Esophagus mucosa (tissue), 1 donor: ENCODE results near the gene RASGEF1C. TPM values are rescaled to one million over a fixed set of nuclear protein-coding genes. Genes with fewer than 3 reads are reported as not detected.
A peak's percentile ranks its signal among the peaks of the same experiment; 100 is the strongest.

Source experiments
- ATAC-seq: fragments of 200-7000 bp; cut with Tn5 transposase; one replicate; pipeline ENCODE4 v1.9.1; 2020
- total RNA-seq: library from RNA; stranded (reverse); gene quantifications from one replicate; pipeline ENCODE4 v1.2.4, GENCODE V29; 2023
- donor health status: DM: yes; HTN: yes; CAD: no.

The RASGEF1C gene
- total RNA-seq, 1 donor from 2014 or later = not detected

DNA sequence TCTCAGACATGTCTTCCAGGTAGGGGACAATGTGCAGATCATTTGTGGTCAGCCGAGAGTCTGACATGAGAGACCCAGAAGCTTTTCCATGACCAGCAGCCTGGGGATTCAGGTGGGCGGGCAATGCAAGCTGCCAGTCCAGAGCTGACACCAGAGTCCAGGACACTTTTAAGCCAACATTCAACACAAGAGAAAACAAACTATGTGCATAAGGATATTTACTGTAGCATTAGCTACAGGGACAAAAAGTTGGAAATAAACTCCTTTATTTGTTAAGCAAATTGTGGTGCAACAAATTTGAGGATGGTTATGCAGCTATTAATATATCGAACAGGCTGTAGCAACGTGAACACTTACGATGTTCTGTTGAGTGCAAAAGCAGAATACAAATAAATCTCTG lies 127.5 kb downstream of the RASGEF1C start:
- no peak for ATAC-seq

DNA sequence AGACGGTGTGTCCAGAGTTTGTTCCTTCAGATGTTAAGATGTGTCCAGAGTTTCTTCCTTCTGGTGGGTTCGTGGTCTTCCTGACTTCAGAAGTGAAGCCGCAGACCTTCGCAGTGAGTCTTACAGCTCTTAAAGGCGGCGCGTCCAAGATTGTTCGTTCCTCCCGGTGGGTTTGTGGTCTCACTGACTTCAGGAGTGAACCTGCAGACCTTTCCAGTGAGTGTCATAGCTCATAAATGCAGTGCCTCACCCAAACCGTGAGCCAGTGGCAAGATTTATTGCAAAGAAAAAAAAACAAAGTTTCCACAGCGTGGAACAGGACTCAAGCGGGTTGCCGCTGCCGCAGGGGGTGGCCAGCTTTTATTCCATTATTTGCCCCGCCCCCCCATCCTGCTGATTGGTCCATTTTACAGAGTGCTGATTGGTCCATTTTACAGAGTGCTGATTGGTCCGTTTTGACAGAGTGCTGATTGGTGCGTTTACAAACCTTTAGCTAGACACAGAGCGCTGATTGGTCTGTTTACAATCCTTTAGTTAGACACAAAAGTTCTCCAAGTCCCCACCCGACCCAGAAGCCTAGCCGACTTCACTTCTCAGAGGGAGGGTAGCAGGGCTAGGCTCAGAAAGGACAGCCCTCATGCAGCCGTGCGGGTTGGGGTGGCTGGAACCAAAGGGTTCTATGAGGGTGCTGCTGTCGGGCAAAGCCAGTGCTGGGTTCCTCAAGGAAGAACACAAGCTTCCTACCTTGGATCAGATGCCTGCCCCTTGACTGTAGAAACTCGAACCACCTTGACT lies 128.3 kb downstream of the RASGEF1C start:
- ATAC-seq = no peak

DNA sequence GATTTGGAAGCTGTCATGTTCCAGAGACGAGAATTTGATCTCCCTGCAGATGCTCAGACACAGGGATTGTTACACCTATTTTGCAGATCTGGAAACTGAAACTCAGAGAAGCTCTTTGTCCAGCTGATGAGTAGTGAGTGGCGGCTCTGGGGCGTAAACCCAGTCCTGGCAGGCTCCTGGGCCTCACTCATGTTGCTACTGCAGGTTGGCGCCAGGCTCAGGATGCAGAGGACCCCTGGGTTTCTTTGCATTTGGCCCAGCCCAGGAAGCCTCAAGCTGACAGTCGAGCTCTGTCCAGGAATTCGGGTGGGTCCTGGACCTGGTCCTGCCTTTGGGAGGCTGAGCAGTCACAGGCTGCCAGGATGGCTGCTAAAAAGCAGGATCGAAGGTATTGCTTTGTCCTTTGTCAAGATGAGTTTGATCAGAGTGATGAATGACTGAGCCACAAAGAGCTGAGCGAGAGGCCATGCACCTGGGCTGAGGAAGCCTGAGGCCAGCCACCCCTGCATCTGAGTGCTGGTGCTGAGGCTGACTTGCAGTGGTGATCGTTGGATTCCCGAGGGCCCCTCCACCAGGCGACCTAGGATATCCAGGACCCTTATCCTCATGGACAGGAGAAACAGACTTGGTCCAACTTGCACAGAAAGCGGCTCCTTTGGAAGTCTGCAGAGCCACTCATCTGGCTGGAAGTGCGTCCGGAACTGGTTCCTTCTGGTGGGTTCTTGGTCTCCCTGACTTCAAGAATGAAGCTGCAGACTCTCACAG lies 129.1 kb downstream of the RASGEF1C start:
- ATAC-seq = no peak

DNA sequence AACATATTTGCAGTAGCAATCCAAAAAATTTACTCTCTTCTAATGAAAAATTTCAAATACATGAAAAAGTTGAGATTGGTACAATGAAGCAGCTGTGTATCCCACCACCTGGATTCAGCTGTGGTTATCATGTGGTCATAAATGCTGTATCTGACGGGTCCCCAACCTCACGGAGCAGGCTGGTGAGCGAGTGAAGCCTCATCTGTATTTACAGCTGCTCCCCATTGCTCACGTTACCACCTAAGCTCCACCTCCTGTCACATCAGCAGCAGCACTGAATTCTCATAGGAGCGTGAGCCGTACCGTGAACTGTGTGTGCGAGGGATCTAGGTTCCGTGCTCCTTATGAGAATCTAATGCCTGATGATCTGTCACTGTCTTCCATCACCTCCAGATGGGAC lies 130.7 kb downstream of the RASGEF1C start:
- no peak for ATAC-seq

DNA sequence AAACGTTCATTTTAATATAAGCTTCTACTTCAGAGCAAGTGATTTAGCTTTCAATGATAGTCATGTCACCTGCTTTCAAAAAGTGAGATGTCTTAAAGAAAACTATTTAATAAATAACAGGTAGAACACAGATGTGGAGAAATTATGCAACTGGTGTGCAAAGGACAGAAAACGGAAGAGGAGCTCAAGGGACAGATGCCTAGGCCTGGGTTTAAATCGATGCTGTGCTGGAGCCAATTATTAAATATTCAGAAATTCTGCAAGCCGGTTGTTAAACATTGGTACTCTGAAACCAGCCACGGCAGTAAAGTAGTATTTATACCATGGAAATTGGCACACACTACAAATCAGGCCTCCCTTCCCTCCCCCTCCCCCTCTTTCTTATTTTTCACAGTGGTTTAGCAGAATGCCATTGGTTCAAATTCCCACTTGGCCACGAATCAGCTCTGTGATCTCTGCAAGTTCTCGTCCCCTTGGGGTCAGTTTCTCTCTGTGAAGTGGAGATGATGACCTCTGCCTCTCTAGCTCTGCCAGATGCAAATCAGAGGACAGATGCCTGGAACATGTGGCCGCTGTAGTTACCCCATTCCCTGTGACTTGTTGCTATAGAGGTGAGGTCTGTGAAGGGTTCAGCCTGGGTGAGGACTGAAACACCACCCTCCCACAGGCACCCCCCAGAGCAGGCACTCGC lies 131.3 kb downstream of the RASGEF1C start:
- no peak for ATAC-seq

DNA sequence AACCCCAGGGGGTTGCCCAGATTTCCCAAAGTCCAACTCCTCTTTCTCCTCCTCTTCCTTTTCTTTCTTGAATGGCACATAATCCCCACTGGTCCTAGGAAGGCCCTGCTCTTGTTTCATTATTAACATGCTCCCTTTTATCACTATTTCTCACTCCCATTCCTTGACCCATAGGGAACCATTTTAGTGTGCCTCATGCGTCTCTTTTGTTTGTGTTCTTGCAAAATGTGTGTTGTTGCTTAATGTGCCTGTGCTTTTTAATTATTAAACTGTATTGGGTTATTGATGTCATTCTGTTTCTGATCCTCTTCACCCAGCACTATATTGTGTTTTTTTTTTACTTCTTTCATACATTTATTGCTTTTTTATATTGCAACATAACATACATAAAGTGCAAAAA lies 133.3 kb downstream of the RASGEF1C start:
- no peak for ATAC-seq

DNA sequence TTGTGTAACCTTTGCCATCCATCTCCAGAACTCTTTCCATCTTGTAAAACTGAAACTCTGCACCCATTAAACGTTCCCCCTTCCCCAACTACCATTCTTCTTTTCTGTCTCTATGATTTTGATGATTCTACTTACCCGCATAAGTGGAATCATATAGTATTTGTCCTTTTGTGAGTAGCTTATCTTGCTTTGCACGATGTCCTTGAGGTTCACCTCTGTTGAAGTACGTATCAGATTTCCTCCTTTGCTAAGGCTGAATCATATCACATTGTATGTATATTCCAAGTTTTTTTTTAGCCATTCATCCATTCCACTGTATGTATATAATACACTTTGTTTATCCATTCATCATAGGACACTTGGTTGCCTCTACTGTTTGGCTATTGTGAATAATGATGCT lies 134.5 kb downstream of the RASGEF1C start:
- ATAC-seq = no peak

DNA sequence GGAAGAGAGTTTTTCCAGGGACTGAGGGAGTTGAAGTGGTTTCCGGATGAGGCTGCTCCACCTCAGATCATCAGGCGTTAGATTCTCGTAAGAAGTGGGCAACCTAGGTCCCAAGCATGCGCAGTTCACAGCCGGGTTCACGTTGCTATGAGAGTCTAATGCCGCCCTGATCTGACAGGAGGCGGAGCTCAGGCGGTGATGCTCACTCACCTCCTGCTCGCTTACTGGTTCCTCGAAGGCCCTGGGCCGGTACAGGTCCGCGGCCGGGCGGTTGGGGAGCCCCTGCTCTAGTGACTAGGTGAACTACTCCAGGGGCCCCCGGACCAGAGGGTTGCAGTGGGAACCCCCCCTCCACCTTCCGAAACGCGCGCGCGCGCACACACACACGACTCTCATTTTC lies 136.5 kb downstream of the RASGEF1C start:
- no peak for ATAC-seq

DNA sequence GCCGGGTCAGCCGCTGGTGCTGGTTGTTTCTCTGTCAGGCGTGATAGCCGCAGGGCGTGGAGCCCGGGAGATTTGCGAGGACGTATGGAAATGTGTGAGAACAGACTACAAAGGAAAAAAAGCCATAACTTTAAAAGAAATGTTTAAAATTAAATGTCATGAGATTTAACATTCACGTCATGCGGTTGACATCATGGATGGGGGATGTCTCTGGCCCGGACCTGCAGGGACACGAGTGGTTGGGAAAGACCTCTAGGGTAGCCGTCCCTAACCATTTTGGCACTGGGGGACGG lies 136.8 kb downstream of the RASGEF1C start:
- ATAC-seq = no peak

DNA sequence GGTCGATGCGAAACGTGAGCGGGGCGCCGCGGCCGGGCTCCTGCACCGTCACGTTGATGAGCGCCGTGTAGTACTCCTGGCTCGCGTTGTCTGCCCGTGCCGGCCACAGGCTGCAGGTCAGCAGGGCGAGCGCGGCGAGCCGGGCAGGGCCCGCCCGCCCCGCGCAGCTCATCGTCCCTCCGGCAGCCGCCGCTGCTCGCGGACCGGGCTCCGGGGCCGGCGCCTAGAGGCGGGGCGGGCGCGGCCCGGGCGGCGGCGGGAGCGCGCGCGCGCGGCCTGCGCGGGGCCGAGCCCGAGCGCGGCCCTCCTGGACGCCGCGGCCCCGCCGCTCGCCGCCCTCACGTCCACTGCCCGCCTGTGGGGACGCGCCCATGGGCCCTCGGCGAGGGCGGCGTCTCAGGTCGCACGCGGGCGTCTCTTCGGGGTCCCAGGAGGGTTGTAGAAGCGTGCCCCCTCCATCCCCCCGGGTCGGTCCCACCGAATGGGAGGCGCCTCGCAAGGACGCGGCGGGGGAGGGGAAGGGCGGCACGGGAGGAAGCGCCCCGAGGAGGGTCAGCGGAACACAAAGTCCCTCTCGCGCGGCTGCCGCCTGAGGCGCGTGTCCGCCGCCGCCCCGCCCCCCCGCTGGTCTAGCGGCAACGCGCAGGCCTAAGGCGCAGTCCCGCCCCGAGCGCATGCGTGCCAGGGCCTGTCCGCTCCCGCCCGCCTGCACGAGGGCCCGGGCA lies 137.3 kb downstream of the RASGEF1C start, which contains the start of gene RNF130:
TSS of gene RNF130 (minus strand) at position 229 of the 725 bp plus-strand sequence. CDS start at position 172, 57 bp downstream.
- ATAC-seq = peak; percentile 94

DNA sequence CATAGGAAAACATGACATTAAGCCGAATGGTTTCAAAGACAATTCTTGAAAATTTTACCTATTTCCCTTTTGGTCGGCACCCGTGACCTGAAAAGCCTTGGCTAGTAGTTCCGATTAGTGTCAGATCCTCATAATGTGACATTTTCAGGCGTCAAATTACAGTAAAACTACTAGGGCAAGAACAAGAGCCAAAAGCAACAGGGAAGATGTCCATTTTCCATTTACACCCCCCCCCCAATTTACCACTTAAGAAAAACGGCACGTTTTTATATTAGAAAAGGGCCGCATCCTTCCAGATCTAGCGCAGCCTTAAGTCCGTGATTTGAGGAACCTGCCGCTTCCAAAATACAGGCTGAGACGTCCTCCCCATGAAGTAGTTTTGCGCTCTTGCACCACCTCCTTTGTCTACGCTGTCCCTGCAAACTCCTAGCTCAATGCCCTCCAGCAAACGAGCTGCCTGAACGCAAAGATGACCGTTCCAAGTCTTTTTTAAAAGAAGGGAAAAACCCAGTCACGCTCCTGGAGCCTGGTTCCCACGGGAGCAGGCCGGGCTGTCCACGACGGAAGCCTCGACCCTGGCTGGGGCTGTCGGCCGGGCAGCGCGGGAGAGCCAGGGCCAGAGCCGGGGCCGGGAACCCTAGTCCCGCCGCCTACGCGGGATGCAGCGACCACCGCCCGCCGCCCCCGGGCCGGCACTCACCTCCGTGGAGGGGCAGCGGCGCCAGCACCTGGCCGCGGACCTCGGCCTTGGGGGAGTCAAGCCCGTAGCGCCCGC lies 138.1 kb downstream of the RASGEF1C start:
- ATAC-seq = peak; percentile 12

DNA sequence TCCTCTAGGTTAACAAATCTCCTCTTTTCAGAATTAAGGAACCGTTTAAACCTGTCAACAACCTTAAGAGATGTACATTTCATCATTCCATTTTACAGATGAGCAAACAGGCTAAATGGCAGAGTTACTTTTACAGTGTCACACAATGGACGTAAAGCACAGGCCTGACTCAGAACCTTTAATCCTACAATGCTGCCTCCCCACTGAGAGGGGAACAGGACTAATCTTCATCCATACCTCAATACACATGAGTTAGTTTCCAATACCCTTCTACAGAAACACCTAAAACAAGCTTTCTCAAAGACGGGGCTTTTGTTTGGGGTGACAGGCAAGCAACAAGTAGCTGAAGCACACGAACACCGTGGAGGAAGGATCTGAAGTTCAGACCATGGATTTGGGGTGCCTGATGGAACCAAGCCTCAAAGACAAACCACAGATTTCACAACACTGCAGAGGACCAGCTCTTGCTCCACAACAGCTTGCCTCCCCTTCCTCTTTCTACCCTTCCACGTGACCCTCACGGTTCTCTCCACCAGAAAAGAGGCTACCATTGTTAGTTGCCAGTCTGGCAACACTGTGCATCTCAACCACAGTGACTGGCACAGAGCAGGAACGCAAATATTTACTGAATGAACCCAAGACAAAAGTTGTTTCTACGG lies 139.3 kb downstream of the RASGEF1C start:
- ATAC-seq = no peak

DNA sequence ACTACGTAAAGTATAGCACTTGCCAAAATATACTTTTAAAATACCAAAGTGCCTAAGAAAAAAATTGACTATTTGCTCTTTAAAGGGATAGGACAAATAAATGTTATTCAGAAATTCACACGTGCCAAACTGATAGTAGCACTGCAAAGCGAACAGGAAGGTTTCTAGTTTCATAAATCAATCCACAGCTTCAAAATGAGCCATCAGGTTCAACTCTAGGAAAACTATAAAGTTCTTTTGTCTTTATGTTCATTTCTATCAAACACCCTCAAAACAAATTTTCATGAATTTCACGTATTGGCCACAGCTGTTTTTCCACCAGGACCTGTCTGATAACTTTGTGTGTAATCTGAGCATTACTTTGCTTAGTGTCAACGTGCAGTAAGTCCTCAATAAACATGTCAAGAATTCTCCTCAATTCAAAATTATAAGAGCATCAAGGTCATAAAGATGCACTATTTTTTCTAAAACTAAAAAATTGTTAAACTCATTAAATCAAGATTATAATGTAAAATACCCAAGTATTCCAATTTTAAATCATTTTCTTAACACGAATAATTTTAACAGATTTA lies 140.4 kb downstream of the RASGEF1C start:
- no peak for ATAC-seq

DNA sequence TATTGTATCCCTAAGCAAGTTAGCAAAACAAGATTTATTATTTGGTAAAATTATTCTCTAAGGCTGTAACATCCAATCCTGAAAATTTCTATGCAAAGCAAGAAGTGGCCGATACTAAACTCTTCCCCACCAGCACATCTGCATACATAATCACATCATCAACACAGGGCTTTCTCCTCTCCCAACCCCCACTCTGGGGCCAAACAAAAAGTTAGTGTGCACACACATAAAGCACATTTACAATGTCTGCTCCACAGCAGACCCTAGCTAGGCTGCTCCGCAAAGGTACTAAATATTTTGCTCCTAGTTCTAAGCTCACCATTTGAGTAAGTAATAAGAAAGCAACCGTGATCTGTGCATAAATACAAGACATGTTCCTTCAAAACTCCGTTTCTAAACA lies 141.0 kb downstream of the RASGEF1C start:
- no peak for ATAC-seq

DNA sequence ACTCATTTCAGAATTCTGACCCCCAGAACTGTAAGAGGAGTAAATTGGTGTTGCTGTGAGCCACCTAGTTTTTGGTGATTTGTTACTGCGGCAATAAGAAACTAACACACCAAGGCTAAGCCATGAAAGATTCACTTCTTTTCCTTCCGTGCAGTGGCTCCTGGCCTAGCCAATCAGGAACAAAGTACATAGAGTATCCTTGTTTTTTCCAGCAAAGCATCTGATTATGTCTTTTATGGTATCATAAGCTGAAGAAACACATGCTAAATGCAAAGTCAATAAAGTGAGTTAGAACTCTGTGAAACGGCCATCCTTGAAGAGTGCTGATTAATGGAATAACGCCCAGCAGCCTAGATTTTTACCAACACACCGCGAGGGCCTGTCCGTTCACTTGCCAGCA lies 148.8 kb downstream of the RASGEF1C start:
- ATAC-seq = no peak

DNA sequence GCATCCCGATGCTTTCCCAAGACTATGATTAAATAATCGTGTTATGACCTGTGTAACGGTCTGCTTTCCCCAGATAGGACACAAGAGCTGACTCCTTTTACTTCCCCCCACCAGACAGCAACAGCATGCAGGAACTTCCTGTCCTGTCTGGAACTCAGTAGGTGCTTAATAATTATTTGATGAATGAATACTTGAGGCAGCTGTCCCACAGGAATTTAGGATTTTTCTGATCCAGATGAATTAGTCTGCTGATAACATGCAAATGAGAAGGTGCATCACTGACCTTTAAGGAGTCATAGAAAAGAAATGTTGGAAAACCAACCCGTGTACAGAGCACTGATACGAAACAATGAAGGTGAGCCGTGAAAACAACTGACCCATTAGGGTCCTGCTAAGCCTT lies 149.7 kb downstream of the RASGEF1C start:
- no peak for ATAC-seq

DNA sequence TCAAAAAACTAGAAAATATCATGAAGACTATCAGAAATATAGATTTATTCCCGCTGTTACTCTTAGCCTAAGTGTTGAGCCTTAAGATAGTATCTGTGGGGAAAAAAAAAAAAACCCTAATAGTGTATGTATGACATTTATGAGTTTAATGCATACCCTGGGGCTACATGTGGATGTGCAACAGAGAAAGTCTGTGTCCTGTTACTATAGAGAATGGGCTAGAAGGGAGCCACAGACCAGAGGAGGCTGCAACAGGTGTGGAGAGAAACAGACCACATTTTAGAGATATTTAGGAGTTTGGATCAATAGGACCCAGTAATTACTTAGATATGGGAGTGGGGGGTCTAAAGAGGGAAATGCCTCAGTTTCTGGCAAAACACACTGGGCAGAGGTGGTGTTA lies 152.9 kb downstream of the RASGEF1C start:
- no peak for ATAC-seq

DNA sequence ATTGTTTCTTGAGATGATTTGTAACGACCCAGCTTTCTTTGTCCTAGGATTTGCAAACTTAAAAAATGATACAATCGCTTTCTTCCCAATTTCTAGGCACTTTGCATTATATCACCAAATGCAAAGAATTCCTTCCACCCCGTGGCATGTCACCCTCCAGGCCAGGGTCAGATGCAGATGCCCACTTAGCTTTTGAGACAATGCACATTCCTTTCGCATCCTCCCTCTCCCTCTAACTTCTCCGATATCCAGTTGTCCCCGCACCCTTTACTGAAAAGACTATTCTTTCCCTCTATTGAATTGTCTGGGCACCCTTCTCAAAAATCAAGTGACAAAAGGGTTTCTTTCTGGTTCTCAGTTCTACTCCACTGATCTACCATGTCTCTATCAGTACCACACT lies 154.8 kb downstream of the RASGEF1C start:
- ATAC-seq = no peak

DNA sequence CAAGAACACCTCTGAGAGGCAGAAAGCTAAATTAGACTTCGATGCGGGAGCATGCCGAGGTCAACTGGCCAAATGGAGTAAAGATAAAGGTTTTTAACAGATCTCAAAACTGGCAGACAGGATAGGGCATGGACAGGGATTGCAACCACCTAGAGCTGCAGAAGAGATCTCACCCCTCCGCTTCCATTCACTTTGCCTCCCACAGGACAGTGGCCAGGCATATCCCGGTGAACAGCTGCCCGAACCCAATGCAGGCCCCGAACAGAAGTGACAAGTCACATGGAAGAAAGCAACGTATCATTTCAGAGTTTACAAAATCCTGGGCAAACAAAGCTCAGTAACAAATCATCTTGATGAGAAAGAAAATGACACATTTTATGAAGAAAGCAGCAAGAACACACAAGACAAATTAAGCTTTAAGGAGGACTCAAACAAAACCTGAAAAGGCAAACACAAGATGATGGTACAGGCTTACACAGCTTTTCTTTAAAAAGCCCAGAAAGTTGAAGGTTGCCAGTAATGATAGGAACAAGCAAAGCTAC lies 155.9 kb downstream of the RASGEF1C start:
- no peak for ATAC-seq

DNA sequence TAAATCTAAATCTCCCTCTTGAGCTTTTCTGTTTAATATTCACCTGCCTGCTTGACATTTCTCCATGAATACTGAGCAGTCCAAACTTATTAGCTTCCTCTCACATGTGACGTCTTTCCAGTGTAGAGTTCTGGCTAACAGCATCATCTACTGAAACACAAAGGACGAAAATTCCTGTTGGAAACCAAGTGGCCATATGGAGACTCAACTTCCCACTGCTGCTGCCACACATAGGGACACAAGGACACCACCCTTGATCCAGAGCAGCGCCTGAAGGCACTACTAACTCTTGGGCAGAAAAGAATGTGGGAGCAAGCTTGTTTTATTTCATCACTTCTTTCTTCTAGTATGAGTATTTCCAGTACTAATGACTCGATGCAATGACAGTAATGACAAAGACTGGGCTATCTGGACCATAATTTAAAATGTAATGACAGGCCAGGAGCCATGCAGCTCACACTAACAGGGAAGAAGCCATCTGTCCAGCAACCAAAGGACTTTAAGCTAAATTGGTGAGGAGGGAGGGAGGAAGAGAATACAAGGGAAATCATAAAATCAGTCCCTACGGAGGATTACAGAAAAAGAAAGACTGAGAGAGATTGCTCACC lies 156.7 kb downstream of the RASGEF1C start:
- no peak for ATAC-seq
